Ovary (tissue), 3 donors: ENCODE measurements around the gene RADIL.

Source experiments
- EP300 ChIP-seq: sonication (generic); formaldehyde crosslinking; IDR thresholded peaks from one replicate; pipeline ENCODE4 v1.6.1; 2017; ENCODE audit warnings: antibody characterized with exemption
- POLR2A ChIP-seq: fragments of 450-650 bp; IDR thresholded peaks from one replicate; pipeline ENCODE4 v1.6.1; 2017; ENCODE audit warnings: antibody characterized with exemption, mild to moderate bottlenecking, moderate library complexity
- TF ChIP-seq, protein P1 (sequence below), 3 donors: fragments of 450-650 bp in 2 of 3; fragments of 200-600 bp in 1 of 3; IDR thresholded peaks; one replicate each; pipeline versions ENCODE4 v1.5.1 to v1.8.0; 2016 to 2022; ENCODE audit warnings: antibody characterized with exemption in 3 of 3, mild to moderate bottlenecking in 1 of 3
- donor health status: DM: no; HTN: no; CAD: no.

DNA sequence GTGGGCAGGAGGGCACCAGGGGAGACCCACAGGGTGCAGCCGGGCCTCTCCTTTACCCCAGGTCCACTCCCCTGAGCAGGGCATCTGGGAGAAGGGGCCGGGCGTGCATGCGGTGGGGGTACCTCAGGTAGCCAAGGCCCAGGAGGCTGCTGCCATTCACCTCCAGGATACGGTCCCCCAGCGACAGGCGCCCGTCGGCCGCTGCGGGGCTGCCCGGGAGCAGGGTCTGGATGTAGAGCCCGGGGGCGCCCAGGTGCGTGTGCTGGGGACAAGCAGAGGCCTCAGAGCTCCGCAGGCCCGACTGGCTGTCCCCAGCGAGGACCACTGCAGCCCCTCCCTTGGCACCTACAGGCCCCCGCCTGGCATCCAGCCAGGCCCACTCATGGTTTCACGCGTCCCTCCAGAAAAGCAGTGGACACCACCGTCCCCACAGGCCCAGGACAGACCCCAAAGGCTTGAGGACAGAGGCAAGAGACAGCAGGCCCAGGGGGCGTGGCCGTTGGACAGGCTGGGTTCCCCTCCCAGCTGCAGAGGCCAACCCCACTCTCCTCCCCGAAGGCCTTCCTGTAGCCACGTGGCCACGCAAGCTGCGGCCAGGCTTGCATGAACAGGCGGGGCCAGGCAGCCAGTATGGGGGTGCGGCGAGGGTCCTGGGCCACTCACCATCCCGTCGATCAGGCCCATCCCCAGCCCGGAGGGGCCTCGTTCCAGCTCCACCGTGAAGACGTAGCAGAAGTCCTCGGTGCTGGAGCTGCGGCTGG is 83.8 kb downstream of the RADIL start:
- TF ChIP-seq, protein P1, sequence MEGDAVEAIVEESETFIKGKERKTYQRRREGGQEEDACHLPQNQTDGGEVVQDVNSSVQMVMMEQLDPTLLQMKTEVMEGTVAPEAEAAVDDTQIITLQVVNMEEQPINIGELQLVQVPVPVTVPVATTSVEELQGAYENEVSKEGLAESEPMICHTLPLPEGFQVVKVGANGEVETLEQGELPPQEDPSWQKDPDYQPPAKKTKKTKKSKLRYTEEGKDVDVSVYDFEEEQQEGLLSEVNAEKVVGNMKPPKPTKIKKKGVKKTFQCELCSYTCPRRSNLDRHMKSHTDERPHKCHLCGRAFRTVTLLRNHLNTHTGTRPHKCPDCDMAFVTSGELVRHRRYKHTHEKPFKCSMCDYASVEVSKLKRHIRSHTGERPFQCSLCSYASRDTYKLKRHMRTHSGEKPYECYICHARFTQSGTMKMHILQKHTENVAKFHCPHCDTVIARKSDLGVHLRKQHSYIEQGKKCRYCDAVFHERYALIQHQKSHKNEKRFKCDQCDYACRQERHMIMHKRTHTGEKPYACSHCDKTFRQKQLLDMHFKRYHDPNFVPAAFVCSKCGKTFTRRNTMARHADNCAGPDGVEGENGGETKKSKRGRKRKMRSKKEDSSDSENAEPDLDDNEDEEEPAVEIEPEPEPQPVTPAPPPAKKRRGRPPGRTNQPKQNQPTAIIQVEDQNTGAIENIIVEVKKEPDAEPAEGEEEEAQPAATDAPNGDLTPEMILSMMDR (IDR thresholded peaks at IDR 0.05), result no peak
- TF ChIP-seq POLR2A, result no peak
- TF ChIP-seq EP300, result no peak
